ENCODE data around the gene APOA4.

Gene APOA4

GRCh38 chr11:116772443-116773202, 50.5 kb downstream of the APOA4 start, which contains the start of gene BUD13 (continued):
- TF ChIP-seq ZNF18 (tag by site-specific recombination; IDR thresholded peaks at IDR 0.05) = no peak
- TF ChIP-seq ZNF341 (tag by site-specific recombination; IDR thresholded peaks at IDR 0.05; ENCODE audit: low read depth) = peak; percentile 53
- peak; percentile 27; the same call in 1 of the 2 replicates for TF ChIP-seq ZNF398 (tag by site-specific recombination; IDR thresholded peaks at IDR 0.05)
- no peak for TF ChIP-seq PRDM2 (tag by site-specific recombination; IDR thresholded peaks at IDR 0.05; ENCODE audit: borderline replicate concordance)
- 0 out of 2 replicates have a peak, but pooled peaks have one; percentile 62 for TF ChIP-seq KLF17 (tag by site-specific recombination; IDR thresholded peaks at IDR 0.05)
- 0 out of 2 replicates have a peak, but pooled peaks have one; percentile 11 for TF ChIP-seq WT1 (tag by site-specific recombination; IDR thresholded peaks at IDR 0.05)
- TF ChIP-seq ZNF701 (tag by site-specific recombination; IDR thresholded peaks at IDR 0.05) = no peak
- TF ChIP-seq ZNF23 (tag by site-specific recombination; IDR thresholded peaks at IDR 0.05; ENCODE audit: borderline replicate concordance) = no peak
- no peak for TF ChIP-seq ZNF302 (tag by site-specific recombination; IDR thresholded peaks at IDR 0.05; ENCODE audit: low read depth)
- no peak for TF ChIP-seq ZNF621 (tag by site-specific recombination; IDR thresholded peaks at IDR 0.05)
- TF ChIP-seq ZSCAN16 (tag by site-specific recombination; IDR thresholded peaks at IDR 0.05) = no peak
- no peak for TF ChIP-seq ZNF747 (tag by site-specific recombination; IDR thresholded peaks at IDR 0.05)
- TF ChIP-seq ZBTB6 (tag by site-specific recombination; IDR thresholded peaks at IDR 0.05) = peak; percentile 22; the same call in 1 of the 2 replicates
- peak; percentile 96 for TF ChIP-seq ZNF501 (tag by site-specific recombination; IDR thresholded peaks at IDR 0.05)
- TF ChIP-seq PATZ1 (tag by site-specific recombination; IDR thresholded peaks at IDR 0.05) = peak; percentile 88
- peak; percentile 69 for TF ChIP-seq ZFHX2 (tag by site-specific recombination; conservative IDR thresholded peaks at IDR 0.05)
- no peak for TF ChIP-seq ZNF274 (IDR thresholded peaks at IDR 0.05; ENCODE audit: low read length)
- no peak for TF ChIP-seq ZNF274 (tag by site-specific recombination; IDR thresholded peaks at IDR 0.05; ENCODE audit: borderline replicate concordance)
- TF ChIP-seq ZNF76 (tag by site-specific recombination; IDR thresholded peaks at IDR 0.05; ENCODE audit: borderline replicate concordance, low read depth) = peak; percentile 69; the same call in 1 of the 2 replicates
- no peak for TF ChIP-seq ZNF776 (tag by site-specific recombination; IDR thresholded peaks at IDR 0.05; ENCODE audit: borderline replicate concordance)
- TF ChIP-seq ZNF830 (tag by site-specific recombination; IDR thresholded peaks at IDR 0.05; ENCODE audit: low read depth) = no peak
- no peak for TF ChIP-seq ZNF521 (tag by site-specific recombination; IDR thresholded peaks at IDR 0.05)
- TF ChIP-seq ZNF221 (tag by site-specific recombination; IDR thresholded peaks at IDR 0.05; ENCODE audit: borderline replicate concordance) = no peak
- TF ChIP-seq RBAK (tag by site-specific recombination; IDR thresholded peaks at IDR 0.05) = no peak
- no peak for TF ChIP-seq ZNF223 (tag by site-specific recombination; IDR thresholded peaks at IDR 0.05)
- TF ChIP-seq ZNF354C (tag by site-specific recombination; IDR thresholded peaks at IDR 0.05; ENCODE audit: borderline replicate concordance, low read depth) = no peak
